Activated CD8-positive, alpha-beta memory T cell treated with anti-CD3 and anti-CD28 coated beads, Interleukin-2, amount 50 U/mL, for 1 hour (primary cell): Measurements from ENCODE around the gene NAV2.

Experiments used
- DNase-seq: peaks from one replicate; pipeline ENCODE4 v3.0.0-alpha.2; 2020; ENCODE audit errors: extremely low read depth

The NAV2 gene

GRCh38 chr11:19976281-19976941, 263.8 kb downstream of the NAV2 start:
- no peak for DNase-seq

GRCh38 chr11:19977941-19978340, 265.3 kb downstream of the NAV2 start:
- no peak for DNase-seq

- no peak for DNase-seq
These were observed 266.3 kb downstream of the NAV2 start for GRCh38 chr11:19978668-19979518.

GRCh38 chr11:19979519-19979845, 266.8 kb downstream of the NAV2 start:
- no peak for DNase-seq

- DNase-seq, result no peak
These were observed 267.8 kb downstream of the NAV2 start for GRCh38 chr11:19980388-19980787.

DNA sequence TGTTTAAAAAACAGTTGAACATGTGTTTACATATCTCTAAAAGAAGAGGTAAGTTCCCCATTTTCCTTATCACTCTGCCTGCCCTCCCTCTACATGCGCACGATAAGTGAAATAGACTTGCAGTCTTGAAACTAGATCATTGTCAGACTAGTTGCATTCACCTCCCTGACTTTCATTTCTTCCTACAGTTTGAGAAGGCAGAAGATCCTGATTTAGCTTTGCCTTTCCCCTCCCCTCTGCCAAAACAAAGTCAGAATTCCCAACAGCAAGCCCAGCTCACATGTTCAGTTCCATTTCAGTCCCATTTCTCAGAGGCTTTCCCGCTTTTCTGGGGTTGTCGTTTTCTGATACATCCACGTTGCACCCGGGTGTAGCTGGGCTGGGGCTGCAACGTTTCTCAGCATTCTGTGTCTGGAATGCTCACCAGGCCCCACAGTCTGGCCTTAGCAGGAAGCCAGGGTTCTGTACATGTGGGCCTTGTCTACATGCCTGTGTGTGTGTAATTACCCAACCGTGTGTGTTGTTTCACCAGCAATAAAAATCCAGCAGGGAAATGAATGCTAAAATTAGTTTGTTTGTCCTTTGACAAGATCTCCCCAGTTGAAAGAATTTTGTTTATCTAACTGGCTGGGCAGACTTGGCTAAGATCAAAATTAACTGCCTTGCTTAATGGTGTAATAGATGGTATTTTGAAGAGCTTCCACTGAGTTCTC, 268.5 kb downstream of the NAV2 start:
- DNase-seq, result no peak

DNA sequence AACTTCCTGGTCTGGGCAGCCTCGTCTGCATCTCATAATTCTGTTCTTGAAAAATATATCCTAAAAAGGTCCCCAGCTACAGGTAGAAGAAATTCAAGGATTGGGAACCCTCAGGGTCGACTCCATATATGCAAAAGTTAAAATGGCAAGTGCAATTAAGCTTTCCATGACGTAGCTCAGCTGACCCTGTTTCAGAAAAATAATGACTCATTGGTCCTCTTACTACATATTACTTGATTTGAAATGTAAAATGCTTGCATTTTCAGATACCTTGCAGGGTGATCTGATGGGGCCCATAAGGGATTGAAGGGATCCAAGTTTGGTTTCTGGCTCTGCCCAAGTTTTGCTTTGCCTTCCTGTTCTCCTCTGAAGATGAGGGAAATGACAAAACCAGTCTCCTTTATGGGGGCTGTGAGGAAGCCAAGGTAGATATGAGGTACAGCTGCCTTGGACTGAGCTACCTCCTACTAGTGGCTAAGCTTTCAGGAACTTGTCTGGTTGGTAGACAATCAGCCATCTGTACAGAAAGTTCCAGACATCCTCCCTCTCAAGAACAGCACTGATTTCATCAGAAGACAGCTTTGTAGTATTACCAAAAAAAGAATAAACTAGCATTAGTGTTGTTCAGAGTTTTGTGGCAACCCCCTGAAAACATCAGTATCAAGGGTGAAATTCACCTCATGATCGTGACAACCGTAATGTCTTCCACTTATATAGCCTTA, 270.3 kb downstream of the NAV2 start:
- DNase-seq, result no peak

DNA sequence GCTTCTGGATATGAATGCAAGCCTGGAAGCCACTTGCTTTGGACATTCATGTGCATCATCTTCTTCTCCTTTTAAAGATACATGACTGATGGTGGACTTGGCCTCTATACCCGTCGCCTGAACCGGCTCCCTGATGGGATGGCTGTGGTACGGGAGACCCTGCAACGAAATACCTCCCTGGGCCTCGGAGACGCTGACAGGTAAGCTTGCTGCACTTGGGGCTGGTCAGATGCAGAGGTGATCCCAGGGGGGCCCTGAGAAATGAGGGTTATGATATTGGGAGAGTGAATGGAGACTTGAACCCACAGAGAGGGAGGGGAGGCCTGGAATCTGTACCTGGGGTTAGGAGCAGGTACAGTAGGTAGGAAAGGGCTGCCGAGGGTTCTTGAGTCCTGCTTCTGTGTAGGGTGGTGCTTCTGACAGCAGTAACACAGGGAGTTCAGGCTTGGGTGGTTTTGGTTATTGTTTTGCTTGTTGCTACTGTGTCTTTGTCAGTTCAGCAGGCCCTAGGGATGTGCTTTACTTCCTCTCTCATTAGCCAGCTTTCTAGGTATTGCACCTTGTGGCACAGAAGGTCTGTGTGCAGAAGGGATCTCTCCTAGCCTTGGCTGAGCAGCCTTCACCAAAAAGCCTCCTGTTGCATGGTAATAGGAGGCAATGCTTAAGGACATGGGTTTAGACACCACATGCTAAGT, 271.6 kb downstream of the NAV2 start:
- DNase-seq, result no peak

DNA sequence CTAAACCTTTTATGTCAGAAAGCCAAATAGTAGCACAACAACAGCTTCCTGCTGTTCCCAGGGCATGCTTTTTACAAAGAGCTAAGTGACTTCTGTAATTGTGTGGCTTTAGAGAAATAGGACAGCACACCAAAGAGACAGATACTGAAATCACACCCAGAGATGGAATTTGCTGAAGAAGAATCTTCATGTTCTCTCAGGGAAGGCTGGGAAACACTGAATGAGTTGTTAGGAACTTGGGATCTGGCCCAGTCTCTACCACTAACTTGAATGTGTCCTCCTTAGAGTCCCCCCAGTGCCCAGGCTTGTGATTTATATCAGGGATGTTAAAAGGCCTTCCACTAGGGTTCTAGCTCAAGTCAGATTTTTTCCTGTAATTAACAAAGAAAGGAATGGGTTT, 272.5 kb downstream of the NAV2 start:
- DNase-seq, result no peak

DNA sequence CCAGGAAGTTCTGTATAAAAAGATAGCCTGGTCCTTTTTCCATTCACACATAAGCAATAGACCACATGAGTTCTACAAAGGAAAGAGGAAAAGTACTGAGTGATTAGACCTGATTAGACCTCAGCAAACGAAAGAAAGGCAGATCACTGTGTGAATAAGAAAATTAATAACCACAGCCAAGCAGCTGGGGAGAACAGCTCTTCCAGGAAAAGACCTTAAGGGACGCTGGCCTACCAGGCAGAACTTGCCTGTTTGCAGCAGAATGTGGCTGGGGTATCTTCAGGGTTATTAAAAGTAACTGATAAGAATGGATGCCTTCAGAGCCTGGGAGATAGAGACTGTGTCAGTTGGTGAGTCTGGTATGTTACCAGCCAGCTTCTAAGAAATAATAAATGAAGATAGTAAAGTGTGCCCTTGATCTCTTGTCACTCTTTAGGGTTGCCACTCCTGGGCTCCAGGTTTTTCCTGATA, 274.7 kb downstream of the NAV2 start:
- no peak for DNase-seq

GRCh38 chr11:19988598-19988997, 276.0 kb downstream of the NAV2 start:
- no peak for DNase-seq

GRCh38 chr11:19989191-19989590, 276.6 kb downstream of the NAV2 start:
- no peak for DNase-seq

DNA sequence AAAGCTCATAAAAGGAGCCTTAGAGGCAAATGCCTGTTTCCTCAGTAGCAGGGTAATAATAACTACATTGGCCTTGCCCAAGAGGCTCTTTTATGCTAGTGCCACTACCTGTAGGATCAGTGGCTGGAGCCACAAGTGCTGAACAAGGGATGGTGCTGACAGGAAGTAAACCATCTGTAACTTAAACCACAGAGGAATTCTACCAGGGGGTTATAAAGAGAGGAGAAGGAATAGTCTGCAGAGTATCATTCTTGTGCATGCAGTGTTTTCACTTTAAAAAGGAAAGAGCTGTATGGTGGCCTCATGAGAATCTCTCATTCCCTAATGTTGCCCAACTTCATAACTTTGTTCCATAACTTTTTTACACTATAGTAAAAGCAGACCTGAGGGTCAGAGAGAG, 279.5 kb downstream of the NAV2 start:
- no peak for DNase-seq

- DNase-seq, result no peak
These were observed 280.4 kb downstream of the NAV2 start for GRCh38 chr11:19992998-19993397.

GRCh38 chr11:19994672-19995071, 282.0 kb downstream of the NAV2 start:
- no peak for DNase-seq

GRCh38 chr11:19995145-19995544, 282.5 kb downstream of the NAV2 start:
- DNase-seq, result no peak

DNA sequence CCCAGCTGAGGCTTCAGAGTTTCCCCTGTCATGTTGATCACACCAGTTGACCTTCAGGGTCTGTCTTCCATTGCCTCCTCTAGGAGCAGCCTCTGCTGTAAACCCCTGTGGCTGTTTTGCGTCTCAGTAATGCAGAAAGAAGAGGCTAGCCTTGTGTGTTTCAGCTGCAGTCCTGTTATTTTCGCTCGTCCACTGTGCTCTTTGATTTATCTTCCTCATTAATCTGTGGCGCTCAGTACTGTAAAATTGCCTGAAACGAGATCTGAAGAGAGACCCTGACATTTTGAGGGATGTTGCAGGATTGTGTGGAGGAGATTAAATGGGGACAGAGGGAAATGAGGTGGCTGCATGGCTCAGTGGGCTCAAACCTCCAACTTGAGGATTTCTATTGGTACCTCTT, 283.9 kb downstream of the NAV2 start:
- no peak for DNase-seq

GRCh38 chr11:20000022-20000350, 287.3 kb downstream of the NAV2 start:
- DNase-seq, result no peak

- DNase-seq, result no peak
These were observed 287.9 kb downstream of the NAV2 start for GRCh38 chr11:20000351-20001134.

- no peak for DNase-seq
These were observed 289.9 kb downstream of the NAV2 start for GRCh38 chr11:20002312-20003216.
